SU-DHL-6 (cell line): Measurements from ENCODE around the gene MRPS25.

ENCODE experiments used
- EZH2phosphoT487 ChIP-seq: fragments of 200-600 bp; sonication (generic), shearing (Covaris generic); conservative IDR thresholded peaks from 2 replicates; pipeline ENCODE4 v1.6.1; 2018; ENCODE audit warnings: mild to moderate bottlenecking, antibody characterized with exemption, low read length, moderate library complexity, mixed read lengths
- TF ChIP-seq, protein P1 (sequence below): fragments of 200-600 bp; sonication (generic); IDR thresholded peaks from one replicate; pipeline ENCODE4 v1.5.1; 2017; ENCODE audit warnings: antibody characterized with exemption, mild to moderate bottlenecking, low read length, moderate library complexity; ENCODE audit not compliant: insufficient read depth, poor library complexity, severe bottlenecking

- TF ChIP-seq, protein P1, sequence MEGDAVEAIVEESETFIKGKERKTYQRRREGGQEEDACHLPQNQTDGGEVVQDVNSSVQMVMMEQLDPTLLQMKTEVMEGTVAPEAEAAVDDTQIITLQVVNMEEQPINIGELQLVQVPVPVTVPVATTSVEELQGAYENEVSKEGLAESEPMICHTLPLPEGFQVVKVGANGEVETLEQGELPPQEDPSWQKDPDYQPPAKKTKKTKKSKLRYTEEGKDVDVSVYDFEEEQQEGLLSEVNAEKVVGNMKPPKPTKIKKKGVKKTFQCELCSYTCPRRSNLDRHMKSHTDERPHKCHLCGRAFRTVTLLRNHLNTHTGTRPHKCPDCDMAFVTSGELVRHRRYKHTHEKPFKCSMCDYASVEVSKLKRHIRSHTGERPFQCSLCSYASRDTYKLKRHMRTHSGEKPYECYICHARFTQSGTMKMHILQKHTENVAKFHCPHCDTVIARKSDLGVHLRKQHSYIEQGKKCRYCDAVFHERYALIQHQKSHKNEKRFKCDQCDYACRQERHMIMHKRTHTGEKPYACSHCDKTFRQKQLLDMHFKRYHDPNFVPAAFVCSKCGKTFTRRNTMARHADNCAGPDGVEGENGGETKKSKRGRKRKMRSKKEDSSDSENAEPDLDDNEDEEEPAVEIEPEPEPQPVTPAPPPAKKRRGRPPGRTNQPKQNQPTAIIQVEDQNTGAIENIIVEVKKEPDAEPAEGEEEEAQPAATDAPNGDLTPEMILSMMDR: no peak
- no peak for TF ChIP-seq EZH2phosphoT487
Observed at GRCh38 chr3:15081960-15082664, 17.0 kb upstream of the MRPS25 start.
